GM15510 (cell line): ENCODE data around the gene ASB15.

Experiments
- POLR2A ChIP-seq: IDR thresholded peaks from 3 replicates; pipeline ENCODE4 v1.6.1; 2011; ENCODE audit warnings: borderline replicate concordance; ENCODE audit not compliant: insufficient read length; ENCODE audit errors: extremely low read depth

Gene ASB15

GRCh38 chr7:123579416-123579815 lies 22.2 kb upstream of the ASB15 start:
- TF ChIP-seq POLR2A: no peak

- no peak for TF ChIP-seq POLR2A
Observed at GRCh38 chr7:123580406-123581161, 21.0 kb upstream of the ASB15 start.

- no peak for TF ChIP-seq POLR2A
Observed at GRCh38 chr7:123581162-123581459, 20.5 kb upstream of the ASB15 start.

- TF ChIP-seq POLR2A: no peak
Observed at GRCh38 chr7:123583821-123584220, 17.8 kb upstream of the ASB15 start.

- no peak for TF ChIP-seq POLR2A
Observed at GRCh38 chr7:123588376-123588775, 13.2 kb upstream of the ASB15 start.

- no peak for TF ChIP-seq POLR2A
Observed at GRCh38 chr7:123594813-123595241, 6.8 kb upstream of the ASB15 start.

- TF ChIP-seq POLR2A: no peak
Observed at GRCh38 chr7:123598657-123599056, 3.0 kb upstream of the ASB15 start.

- TF ChIP-seq POLR2A: no peak
Observed at GRCh38 chr7:123599766-123600165, 1.9 kb upstream of the ASB15 start.

GRCh38 chr7:123600876-123601275 lies 745 bp upstream of the ASB15 start:
- TF ChIP-seq POLR2A: no peak

- no peak for TF ChIP-seq POLR2A
Observed at GRCh38 chr7:123602648-123603047, 1.0 kb downstream of the ASB15 start.

- TF ChIP-seq POLR2A: no peak
Observed at GRCh38 chr7:123604739-123605138, 3.1 kb downstream of the ASB15 start.

GRCh38 chr7:123607423-123607975 lies 5.9 kb downstream of the ASB15 start:
- TF ChIP-seq POLR2A: no peak

GRCh38 chr7:123608991-123609882 lies 7.6 kb downstream of the ASB15 start:
- no peak for TF ChIP-seq POLR2A

GRCh38 chr7:123609883-123610239 lies 8.2 kb downstream of the ASB15 start:
- TF ChIP-seq POLR2A: no peak

- no peak for TF ChIP-seq POLR2A
Observed at GRCh38 chr7:123612024-123612423, 10.4 kb downstream of the ASB15 start.
